ENCODE results near the gene ROR1.

DNA sequence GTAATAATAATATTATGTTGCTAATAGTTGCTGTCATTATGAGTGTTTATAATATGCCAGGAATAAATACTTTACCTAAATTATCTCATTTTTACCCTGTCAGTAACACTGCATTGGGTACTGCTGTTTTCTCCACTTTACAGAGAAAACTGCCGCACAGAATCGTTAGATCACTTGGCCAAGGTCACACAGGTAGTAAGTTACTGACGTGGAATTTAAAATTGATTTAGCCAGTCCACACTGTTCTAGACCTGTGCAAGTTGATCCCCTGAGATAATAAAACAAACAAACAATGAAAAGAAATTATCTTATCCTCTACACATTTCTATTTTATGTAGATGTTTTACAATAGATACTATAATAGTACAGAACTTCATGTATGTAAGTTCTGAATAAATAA lies 174.1 kb downstream of the ROR1 start:
- TF ChIP-seq, protein P1, sequence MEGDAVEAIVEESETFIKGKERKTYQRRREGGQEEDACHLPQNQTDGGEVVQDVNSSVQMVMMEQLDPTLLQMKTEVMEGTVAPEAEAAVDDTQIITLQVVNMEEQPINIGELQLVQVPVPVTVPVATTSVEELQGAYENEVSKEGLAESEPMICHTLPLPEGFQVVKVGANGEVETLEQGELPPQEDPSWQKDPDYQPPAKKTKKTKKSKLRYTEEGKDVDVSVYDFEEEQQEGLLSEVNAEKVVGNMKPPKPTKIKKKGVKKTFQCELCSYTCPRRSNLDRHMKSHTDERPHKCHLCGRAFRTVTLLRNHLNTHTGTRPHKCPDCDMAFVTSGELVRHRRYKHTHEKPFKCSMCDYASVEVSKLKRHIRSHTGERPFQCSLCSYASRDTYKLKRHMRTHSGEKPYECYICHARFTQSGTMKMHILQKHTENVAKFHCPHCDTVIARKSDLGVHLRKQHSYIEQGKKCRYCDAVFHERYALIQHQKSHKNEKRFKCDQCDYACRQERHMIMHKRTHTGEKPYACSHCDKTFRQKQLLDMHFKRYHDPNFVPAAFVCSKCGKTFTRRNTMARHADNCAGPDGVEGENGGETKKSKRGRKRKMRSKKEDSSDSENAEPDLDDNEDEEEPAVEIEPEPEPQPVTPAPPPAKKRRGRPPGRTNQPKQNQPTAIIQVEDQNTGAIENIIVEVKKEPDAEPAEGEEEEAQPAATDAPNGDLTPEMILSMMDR (IDR thresholded peaks at IDR 0.05), result no peak
- TF ChIP-seq POLR2A (IDR thresholded peaks at IDR 0.05) (no peak), EP300 (IDR thresholded peaks at IDR 0.05) (no peak), POLR2AphosphoS5 (IDR thresholded peaks at IDR 0.05) (no peak)
